Measurements from ENCODE around the gene GNLY.

DNA sequence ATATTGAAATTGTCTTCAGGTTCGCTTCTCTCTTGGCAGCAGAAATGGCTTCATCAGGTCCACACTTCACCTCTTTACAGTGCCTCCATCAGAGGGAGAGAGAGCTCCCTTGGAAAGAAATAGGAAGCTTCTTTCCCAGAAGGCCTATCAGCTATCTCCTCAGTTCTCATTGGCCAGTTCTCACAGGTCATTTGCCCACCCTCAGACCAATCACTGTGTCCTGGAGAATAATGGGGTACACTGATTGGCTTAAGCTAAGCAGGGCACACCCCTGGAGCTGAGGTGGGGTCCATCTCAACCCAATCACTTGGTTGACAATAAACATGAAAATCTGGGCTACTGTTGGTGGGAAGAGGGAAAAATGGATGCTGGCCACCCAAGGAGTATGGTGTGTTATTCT is 5.2 kb downstream of the GNLY start:
- no peak for TF ChIP-seq YY1 (IDR thresholded peaks at IDR 0.05; ENCODE audit: insufficient read depth, insufficient read length)
- no peak for TF ChIP-seq SUZ12 (IDR thresholded peaks at IDR 0.05; ENCODE audit: extremely low read depth, insufficient read depth, insufficient read length)

Data from NT2/D1 (cell line).